Vagina (tissue), 2 donors: ENCODE data around the gene HECTD4.

ENCODE experiments used
- CTCF ChIP-seq, 3 experiments: fragments of 450-650 bp in 2 of 3; fragments of 200-600 bp in 1 of 3; sonication (generic) in 1 of 3; IDR thresholded peaks; one replicate each; pipeline ENCODE4 v1.5.1; 2017 to 2019; ENCODE audit warnings: antibody characterized with exemption in 3 of 3, mild to moderate bottlenecking in 2 of 3, moderate library complexity in 2 of 3
- POLR2A ChIP-seq, 2 donors: fragments of 450-650 bp; IDR thresholded peaks; one replicate each; pipeline ENCODE4 v1.6.1; 2017; ENCODE audit warnings: antibody characterized with exemption in 2 of 2, mild to moderate bottlenecking in 2 of 2, moderate library complexity in 2 of 2

- no peak for TF ChIP-seq CTCF (IDR thresholded peaks at IDR 0.05)
- TF ChIP-seq POLR2A (IDR thresholded peaks at IDR 0.05) = no peak
Measured at GRCh38 chr12:112163056-112163455, 219.2 kb downstream of the HECTD4 start.
